Erythroblast (primary cell): ENCODE data around the gene CDY2A.
"Not testable (repeated sequence)": the region's sequence is repeated elsewhere in the genome, so short reads cannot be mapped to it uniquely, and the experiment has no call there.

Experiments
- DNase-seq, 2 experiments: peaks; one replicate each; lab custom pipeline; 2025; lab: John Stamatoyannopoulos, UW

CDY2A gene

GRCh38 chrY:18025487-18025886, at the start of gene CDY2A:
Gene CDY2A (plus strand): TSS chrY:18025787. CDS start chrY:18026115, 328 bp downstream.
- not testable (repeated sequence) for DNase-seq

DNA sequence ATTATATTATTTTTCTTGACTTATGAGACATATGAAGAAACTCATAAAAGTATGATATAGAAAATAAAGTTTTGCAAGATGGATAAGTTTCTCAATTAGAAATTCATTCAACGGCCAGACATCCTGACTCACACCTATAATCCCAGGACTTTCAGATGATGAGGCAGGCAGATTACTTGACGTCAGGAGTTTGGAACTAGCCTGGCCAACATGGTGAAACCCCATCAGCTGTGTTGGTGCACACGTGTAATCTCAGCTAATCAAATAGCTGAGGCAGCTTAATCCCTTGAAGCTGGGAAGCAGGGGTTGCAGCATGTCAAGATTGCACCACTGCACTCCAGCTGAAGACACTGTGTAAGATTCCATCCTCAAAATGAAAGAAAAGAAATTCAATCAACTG, 28.0 kb upstream of the CDY2A start:
- not testable (repeated sequence) for DNase-seq

- DNase-seq: not testable (repeated sequence)
Observed at GRCh38 chrY:17998266-17998665, 27.3 kb upstream of the CDY2A start.

GRCh38 chrY:18023897-18024296, 1.7 kb upstream of the CDY2A start:
- not testable (repeated sequence) for DNase-seq

GRCh38 chrY:18028845-18029244, 3.3 kb downstream of the CDY2A start:
- not testable (repeated sequence) for DNase-seq

DNA sequence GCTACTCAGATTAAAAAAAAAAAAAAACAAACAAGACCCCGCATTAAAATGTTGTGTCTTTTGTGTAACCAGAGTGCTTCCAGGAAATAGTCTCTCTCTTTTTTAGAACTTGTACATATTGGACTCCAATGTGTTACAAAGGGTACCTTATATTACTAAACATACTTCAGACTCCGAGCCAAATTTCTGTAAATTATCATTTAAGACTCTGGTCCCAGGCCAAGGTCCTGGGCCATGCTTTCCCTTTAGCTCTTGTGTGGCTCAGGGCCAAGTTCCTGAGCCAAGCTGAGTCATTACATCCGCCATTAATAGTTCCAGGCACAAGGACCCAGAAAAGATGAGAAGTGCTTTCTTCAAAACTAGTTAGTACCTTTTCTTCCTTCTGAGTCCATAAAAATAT, 4.6 kb downstream of the CDY2A start:
- not testable (repeated sequence) for DNase-seq

DNA sequence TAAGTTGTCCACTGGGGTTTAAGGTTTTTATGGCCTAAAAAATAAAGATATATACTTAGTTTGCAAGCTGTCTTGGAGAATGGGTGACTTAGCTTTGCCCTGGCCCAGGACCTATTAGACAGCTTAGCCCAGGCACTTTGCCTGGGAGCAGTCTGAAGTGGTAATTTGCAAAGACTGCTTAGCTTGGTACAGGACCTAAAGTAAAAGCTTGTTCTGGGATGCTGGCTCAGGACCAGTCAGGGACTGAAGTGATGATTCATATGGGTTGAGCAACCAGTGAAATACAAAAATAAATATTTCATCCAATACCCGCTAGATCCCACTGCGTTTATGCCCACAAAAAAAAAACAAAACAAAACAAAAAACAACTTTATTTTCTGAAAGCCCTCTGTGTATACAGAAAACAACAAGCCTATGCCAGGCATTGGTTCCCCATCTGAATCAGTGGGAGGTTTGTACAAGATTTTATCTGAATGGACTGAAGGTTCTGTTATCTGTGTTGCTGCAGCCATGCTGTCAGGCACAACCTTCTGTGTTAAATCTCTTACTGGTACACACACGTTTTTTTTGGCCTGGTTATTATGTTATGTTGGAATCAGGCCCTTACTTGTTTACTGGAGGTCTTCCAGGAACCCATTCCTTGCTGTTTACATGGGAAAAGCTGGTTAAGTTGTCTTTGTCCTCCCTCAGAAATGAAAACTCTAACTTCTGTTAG, 8.7 kb downstream of the CDY2A start:
- not testable (repeated sequence) for DNase-seq

DNA sequence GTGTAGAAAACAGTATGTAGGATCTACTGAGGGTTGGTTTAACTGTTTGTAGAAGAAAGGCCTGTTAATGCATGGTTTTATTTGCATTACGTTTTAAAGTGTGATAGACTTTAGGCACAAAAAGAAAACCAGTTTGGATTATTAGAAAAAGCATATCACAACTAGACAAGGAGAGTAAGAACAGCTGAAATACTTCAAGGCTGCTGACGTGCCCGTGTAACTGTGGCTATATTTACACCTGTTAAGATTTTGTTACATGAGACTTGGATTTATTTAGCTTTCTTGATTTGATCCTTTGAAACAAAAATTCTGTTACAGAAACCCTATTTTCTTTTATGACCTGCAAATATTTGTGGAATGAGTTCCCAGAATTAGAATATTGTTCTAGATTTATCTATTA, 9.3 kb downstream of the CDY2A start:
- not testable (repeated sequence) for DNase-seq

DNA sequence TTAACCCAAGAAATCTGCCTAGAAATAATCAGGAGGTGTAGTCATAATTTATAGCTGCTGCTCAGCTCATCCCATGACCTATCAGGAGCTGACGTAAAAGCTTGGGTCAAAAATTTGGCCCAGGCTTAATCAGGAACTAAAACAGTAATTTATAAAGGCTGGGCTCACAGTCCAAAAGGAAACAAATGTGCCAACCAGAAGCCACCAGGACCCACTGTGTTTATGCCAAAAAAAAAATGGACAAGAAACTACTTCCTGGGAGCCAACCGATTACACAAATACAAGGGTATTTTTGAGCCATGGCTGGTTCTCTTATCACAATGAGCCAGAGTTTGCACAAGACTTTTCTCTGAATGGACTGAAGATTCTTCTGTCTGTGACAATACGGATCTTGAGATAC, 19.4 kb downstream of the CDY2A start:
- DNase-seq: not testable (repeated sequence)

DNA sequence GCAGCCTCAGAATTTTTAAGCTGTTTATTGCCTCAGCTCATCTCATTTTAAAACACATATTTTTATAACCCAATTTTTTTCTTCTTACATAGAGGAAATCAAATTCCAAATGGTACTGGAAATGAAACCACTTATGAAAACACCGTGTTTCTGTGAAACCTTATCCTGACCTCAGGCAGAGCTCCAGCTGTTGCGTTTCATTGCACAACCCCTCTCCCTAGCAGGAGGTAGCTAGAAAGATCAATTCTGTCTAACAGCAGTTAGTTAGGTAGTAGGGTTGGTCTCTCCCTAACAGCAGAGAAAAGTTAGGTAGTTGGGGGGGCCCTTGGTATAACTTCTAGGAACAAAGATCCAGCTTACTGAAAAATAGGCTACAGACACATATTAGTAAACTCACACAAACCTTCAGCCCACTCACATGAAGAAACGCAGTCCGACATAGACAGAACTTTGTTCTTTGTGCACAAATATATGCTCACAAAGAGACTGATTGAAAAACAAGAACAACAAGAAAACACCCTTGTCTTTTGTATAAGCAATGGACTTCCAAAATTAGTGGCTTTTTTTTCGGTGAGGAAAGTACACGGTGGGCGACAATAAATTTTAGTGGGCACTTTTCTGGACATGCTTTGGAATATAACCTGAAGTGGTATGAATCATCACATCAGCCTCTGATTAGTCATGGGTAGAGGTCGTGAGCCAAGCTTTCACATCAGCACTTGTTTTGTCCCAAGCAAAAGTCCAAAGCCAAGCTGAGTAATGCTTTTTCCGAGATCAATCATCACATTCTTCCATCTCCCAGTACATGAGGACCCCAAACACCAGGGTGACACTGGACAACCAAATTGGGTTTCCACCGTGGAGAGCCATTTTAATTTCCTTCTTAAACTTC, 22.8 kb downstream of the CDY2A start:
- not testable (repeated sequence) for DNase-seq

DNA sequence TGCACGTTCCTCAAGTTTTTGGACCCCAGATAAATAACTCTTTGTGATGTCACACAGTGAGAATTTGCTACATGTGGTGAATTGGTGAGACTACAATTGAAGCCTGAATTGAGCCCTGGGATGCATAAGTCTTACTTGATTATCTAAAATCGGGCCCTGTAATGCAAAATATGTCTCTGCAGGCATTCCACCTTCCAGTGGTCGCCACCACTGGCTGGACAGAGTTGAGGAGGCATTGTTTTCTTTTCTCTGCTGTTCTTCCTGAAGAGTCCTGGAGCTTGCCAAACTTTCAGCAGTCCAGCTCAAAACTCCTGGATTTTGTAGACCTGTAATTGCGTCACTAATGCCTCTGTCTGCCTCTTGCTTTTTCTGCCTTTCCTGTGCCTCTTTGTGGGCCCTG, 23.5 kb downstream of the CDY2A start:
- not testable (repeated sequence) for DNase-seq

DNA sequence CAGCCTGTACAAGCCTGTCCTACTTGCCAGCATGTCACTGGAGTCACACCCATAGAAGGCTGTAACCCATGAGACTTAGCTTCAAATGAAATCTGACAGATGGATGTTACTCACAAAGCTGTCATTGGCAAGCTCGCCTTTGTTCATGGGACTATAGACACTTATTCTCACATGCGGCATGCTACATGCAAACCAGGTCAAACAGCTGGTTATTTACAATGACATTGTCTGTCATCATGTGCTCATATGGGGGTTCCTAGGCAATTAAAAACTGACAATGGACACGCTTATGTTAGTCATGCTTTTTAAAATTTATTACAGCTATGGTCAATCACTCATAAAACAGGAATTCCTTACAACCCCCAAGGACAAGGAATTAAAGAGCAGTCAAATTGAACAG, 30.9 kb downstream of the CDY2A start:
- DNase-seq: not testable (repeated sequence)

DNA sequence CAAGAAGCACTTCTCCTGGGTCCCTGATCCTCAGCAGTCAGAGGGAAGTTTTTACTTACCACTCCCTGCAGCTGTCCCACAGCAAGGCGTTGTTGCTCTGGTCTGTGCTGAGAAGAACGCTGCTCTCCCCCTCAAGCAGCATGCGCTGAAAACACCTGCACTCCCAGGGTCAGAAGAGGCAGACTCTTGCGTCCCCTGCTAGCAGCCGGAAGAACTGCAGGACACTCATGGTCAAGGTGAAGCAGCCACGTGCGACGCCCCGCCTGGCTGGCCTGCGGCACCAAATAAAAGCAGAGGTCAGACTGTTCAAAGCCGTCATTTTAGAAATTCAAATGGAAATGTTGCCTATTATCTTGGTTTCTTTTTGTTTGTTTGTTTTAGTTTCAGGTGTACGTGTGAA, 47.9 kb downstream of the CDY2A start:
- not testable (repeated sequence) for DNase-seq
